ENCODE measurements around the gene TNS1. TPM values are rescaled to one million over a fixed set of nuclear protein-coding genes. Genes with fewer than 3 reads are reported as not detected.

Gene TNS1
- total RNA-seq, 1 donor from 2014 or later, result 11.6 TPM

GRCh38 chr2:217804791-217805667 is 197.8 kb downstream of the TNS1 start:
- Mint-ChIP-seq H3K4me3 (ENCODE audit: unreplicated experiment) (peak overlapping the region; percentile 77), H3K4me1 (ENCODE audit: unreplicated experiment) (peaks cover 25% of the 10 kb centered on the region), H3K9me3 (ENCODE audit: unreplicated experiment) (no peaks in the 10 kb centered on the region), H3K27ac (ENCODE audit: unreplicated experiment) (no peak overlapping the region), H3K27me3 (ENCODE audit: unreplicated experiment) (peaks cover 9% of the 10 kb centered on the region), H3K36me3 (ENCODE audit: low read depth, unreplicated experiment) (peaks cover 19% of the 10 kb centered on the region)
- DNase-seq (ENCODE audit: low spot score), result no peak
- no peak for TF ChIP-seq CTCF (IDR thresholded peaks at IDR 0.05; ENCODE audit: unreplicated experiment)

GRCh38 chr2:217804338-217804737 is 198.5 kb downstream of the TNS1 start:
- TF ChIP-seq CTCF (IDR thresholded peaks at IDR 0.05; ENCODE audit: unreplicated experiment), result no peak
- H3K9me3 Mint-ChIP-seq (ENCODE audit: unreplicated experiment), result no peaks in the 10 kb centered on the region
- DNase-seq (ENCODE audit: low spot score), result no peak
- H3K4me3 Mint-ChIP-seq (ENCODE audit: unreplicated experiment), result no peak overlapping the region
- H3K27me3 Mint-ChIP-seq (ENCODE audit: unreplicated experiment), result peaks cover 9% of the 10 kb centered on the region
- no peak overlapping the region for H3K27ac Mint-ChIP-seq (ENCODE audit: unreplicated experiment)
- peaks cover 15% of the 10 kb centered on the region for H3K36me3 Mint-ChIP-seq (ENCODE audit: low read depth, unreplicated experiment)
- peaks cover 25% of the 10 kb centered on the region for H3K4me1 Mint-ChIP-seq (ENCODE audit: unreplicated experiment)

GRCh38 chr2:217803653-217803960 is 199.2 kb downstream of the TNS1 start:
- Mint-ChIP-seq H3K4me1 (ENCODE audit: unreplicated experiment) (peaks cover 25% of the 10 kb centered on the region), H3K36me3 (ENCODE audit: low read depth, unreplicated experiment) (peaks cover 9% of the 10 kb centered on the region), H3K4me3 (ENCODE audit: unreplicated experiment) (no peak overlapping the region), H3K27me3 (ENCODE audit: unreplicated experiment) (peaks cover 9% of the 10 kb centered on the region), H3K27ac (ENCODE audit: unreplicated experiment) (no peak overlapping the region), H3K9me3 (ENCODE audit: unreplicated experiment) (no peaks in the 10 kb centered on the region)
- TF ChIP-seq CTCF (IDR thresholded peaks at IDR 0.05; ENCODE audit: unreplicated experiment), result no peak
- DNase-seq (ENCODE audit: low spot score), result no peak

GRCh38 chr2:217802876-217803652 is 199.7 kb downstream of the TNS1 start:
- DNase-seq (ENCODE audit: low spot score), result no peak
- Mint-ChIP-seq H3K27me3 (ENCODE audit: unreplicated experiment) (peaks cover 9% of the 10 kb centered on the region), H3K4me3 (ENCODE audit: unreplicated experiment) (no peak overlapping the region), H3K36me3 (ENCODE audit: low read depth, unreplicated experiment) (peaks cover 7% of the 10 kb centered on the region), H3K4me1 (ENCODE audit: unreplicated experiment) (peaks cover 25% of the 10 kb centered on the region), H3K9me3 (ENCODE audit: unreplicated experiment) (no peaks in the 10 kb centered on the region), H3K27ac (ENCODE audit: unreplicated experiment) (no peak overlapping the region)
- TF ChIP-seq CTCF (IDR thresholded peaks at IDR 0.05; ENCODE audit: unreplicated experiment), result no peak

- H3K9me3 Mint-ChIP-seq (ENCODE audit: unreplicated experiment), result no peaks in the 10 kb centered on the region
- no peak overlapping the region for H3K4me3 Mint-ChIP-seq (ENCODE audit: unreplicated experiment)
- peaks cover 7% of the 10 kb centered on the region for H3K36me3 Mint-ChIP-seq (ENCODE audit: low read depth, unreplicated experiment)
- peaks cover 10% of the 10 kb centered on the region for H3K27me3 Mint-ChIP-seq (ENCODE audit: unreplicated experiment)
- H3K4me1 Mint-ChIP-seq (ENCODE audit: unreplicated experiment), result peaks cover 25% of the 10 kb centered on the region
- DNase-seq (ENCODE audit: low spot score), result no peak
- H3K27ac Mint-ChIP-seq (ENCODE audit: unreplicated experiment), result no peak overlapping the region
- TF ChIP-seq CTCF (IDR thresholded peaks at IDR 0.05; ENCODE audit: unreplicated experiment), result no peak
Measured at GRCh38 chr2:217802266-217802665, 200.5 kb downstream of the TNS1 start.

Data from endothelial cell (in vitro differentiated cells).